ENCODE data around the gene WASL. TPM values are rescaled to one million over a fixed set of nuclear protein-coding genes. Genes with fewer than 3 reads are reported as not detected.

The WASL gene
- total and polyA plus RNA-seq, 10 of the 15 experiments (the other 5 are each of a cell fraction or from before 2014, with no cell fraction given): 2.0 to 6.4 (median 3.5) TPM

GRCh38 chr7:123796568-123796967 is 47.8 kb upstream of the WASL start (continued):
- TF ChIP-seq REST (IDR thresholded peaks at IDR 0.05; ENCODE audit: low read depth, low read length) (no peak), CBX5 (IDR thresholded peaks at IDR 0.05; ENCODE audit: low read depth) (no peak), ATF2 (IDR thresholded peaks at IDR 0.05; ENCODE audit: low read length) (no peak)

GRCh38 chr7:123795917-123796316 is 47.1 kb upstream of the WASL start:
- H3K4me2 ChIP-seq (ENCODE audit: control insufficient read depth, insufficient read depth): no peak overlapping the region
- no peaks in the 10 kb centered on the region for H3K36me3 ChIP-seq (ENCODE audit: control insufficient read depth in 2 of 2, insufficient read depth in 2 of 2, low read length in 1 of 2)
- no peak overlapping the region for H3K9ac ChIP-seq (ENCODE audit: control insufficient read depth, insufficient read depth, low read length)
- no peak for FAIRE-seq
- ChIA-PET CTCF (interaction anchor here (0.8 to 7.1 kb wide), 3 partner anchors 8 to 76 kb away, joined by 4 to 208 read pairs (median 6); no protein-coding TSS in a partner anchor), SMC1A (ENCODE audit: uncharacterized antibody, unreplicated experiment) (no interaction called here), RAD21 (ENCODE audit: unreplicated experiment) (no interaction called here), POLR2A (no interaction called here)
- no peaks in the 10 kb centered on the region; the same call in 2 of the 3 replicates for H3K9me3 ChIP-seq (replicated peaks; ENCODE audit: control insufficient read depth, insufficient read depth, low read length)
- WGBS (ENCODE audit: insufficient coverage, insufficient replicate concordance, low lambda C conversion rate, missing lambda C conversion rate): 0% methylated on average over 1 of the region's 1 CpG
- H4K20me1 ChIP-seq (ENCODE audit: control insufficient read depth, insufficient read depth): no peaks in the 10 kb centered on the region
- DNase-seq (ENCODE audit: low read depth, low spot score): no peak
- no peaks in the 10 kb centered on the region for H3K4me1 ChIP-seq (ENCODE audit: control insufficient read depth, insufficient read depth, low read length)
- no peaks in the 10 kb centered on the region for H3K79me2 ChIP-seq (ENCODE audit: control insufficient read depth, insufficient read depth, low read length)
- no peak for ATAC-seq
- no peak overlapping the region for H3K27ac ChIP-seq (ENCODE audit: control insufficient read depth, insufficient read depth)
- H3K27me3 ChIP-seq (replicated peaks in 1 of 2; ENCODE audit: control insufficient read depth in 2 of 2, insufficient read depth in 2 of 2, low read length in 1 of 2): no peaks in the 10 kb centered on the region
- intact Hi-C loops (cut with micrococcal nuclease; ENCODE audit: unreplicated experiment): no loop called here
- H2AFZ ChIP-seq (ENCODE audit: control insufficient read depth, low read depth, low read length): no peak overlapping the region
- BruUV-seq (replicated peaks): no TSS peak
- H3K4me3 ChIP-seq: no peak overlapping the region
- in situ Hi-C loops (cut with MboI): loop anchor here (5.0 kb wide), 1 partner anchor 61 kb away; no protein-coding TSS in a partner anchor
- no peak for TF ChIP-seq SUPT20H (IDR thresholded peaks at IDR 0.05; ENCODE audit: borderline replicate concordance, control insufficient read depth, low read depth, low read length)
- TF ChIP-seq SUZ12 (IDR thresholded peaks at IDR 0.05; ENCODE audit: unreplicated experiment): no peak
- no peak for TF ChIP-seq SKIL (IDR thresholded peaks at IDR 0.05; ENCODE audit: low read depth, poor library complexity, severe bottlenecking)
- no peak for TF ChIP-seq BMI1 (IDR thresholded peaks at IDR 0.05; ENCODE audit: borderline replicate concordance)
- TF ChIP-seq GATAD2B (conservative IDR thresholded peaks at IDR 0.05; ENCODE audit: low read depth): no peak
- no peak for TF ChIP-seq ZNF274 (IDR thresholded peaks at IDR 0.05; ENCODE audit: insufficient read depth, insufficient read length)
- no peak for TF ChIP-seq IRF5 (IDR thresholded peaks at IDR 0.05; ENCODE audit: borderline replicate concordance)
- TF ChIP-seq RFX5 (IDR thresholded peaks at IDR 0.05; ENCODE audit: low read depth, low read length): no peak
- TF ChIP-seq BHLHE40 (IDR thresholded peaks at IDR 0.05; ENCODE audit: borderline replicate concordance in 1 of 2, low read depth in 2 of 2, low read length in 1 of 2): no peak
- no peak for TF ChIP-seq MTA3 (IDR thresholded peaks at IDR 0.05; ENCODE audit: borderline replicate concordance, low read length)
- TF ChIP-seq ZSCAN29 (IDR thresholded peaks at IDR 0.05): no peak
- TF ChIP-seq ZNF24 (IDR thresholded peaks at IDR 0.05): no peak
